ENCODE data around the gene TMEM106A.

DNA sequence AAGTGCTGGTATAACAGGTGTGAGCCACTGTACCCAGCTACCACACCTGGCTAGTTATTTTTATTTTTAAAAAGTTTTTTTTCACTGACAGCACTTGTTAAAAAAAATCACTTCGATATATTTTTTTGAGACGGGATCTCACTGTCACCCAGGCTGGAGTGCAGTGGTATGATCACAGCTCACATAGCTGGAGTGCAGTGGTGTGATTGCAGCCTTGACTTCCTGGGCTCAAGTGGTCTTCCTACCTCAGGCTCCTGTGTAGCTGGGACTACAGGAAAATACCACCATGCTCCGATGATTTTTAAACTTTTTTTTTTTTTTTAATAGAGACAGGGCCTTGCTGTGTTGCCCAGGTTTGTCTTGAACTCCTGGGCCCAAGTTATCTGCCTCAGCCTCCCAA lies 27.8 kb upstream of the TMEM106A start:
- no peak for TF ChIP-seq CTCF (IDR thresholded peaks at IDR 0.05)
- no peak for TF ChIP-seq POLR2A (IDR thresholded peaks at IDR 0.05)
